ENCODE results near the gene CDH13.

DNA sequence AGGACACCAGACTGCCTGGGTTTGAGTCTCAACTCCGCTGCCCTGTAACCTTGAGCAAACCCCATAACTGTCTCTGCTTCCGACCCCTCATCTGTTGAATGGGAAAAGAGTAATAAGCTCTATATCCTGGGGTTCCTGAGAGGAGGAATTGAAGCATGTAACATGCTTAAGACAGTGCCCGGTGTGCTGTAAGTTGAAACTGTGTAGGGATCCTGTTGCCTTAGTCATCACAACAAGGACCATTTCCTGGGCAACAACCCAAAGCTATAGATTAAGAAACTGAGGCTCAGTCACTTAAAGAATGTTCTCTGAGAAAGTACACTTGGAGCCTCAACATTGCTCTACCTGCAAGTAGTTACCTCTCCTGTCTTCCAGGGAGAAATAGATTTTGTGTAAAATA lies 23.0 kb downstream of the CDH13 start:
- TF ChIP-seq TAF1 (IDR thresholded peaks at IDR 0.05; ENCODE audit: borderline replicate concordance, insufficient read depth, low read length) = no peak
- TF ChIP-seq, protein P1, sequence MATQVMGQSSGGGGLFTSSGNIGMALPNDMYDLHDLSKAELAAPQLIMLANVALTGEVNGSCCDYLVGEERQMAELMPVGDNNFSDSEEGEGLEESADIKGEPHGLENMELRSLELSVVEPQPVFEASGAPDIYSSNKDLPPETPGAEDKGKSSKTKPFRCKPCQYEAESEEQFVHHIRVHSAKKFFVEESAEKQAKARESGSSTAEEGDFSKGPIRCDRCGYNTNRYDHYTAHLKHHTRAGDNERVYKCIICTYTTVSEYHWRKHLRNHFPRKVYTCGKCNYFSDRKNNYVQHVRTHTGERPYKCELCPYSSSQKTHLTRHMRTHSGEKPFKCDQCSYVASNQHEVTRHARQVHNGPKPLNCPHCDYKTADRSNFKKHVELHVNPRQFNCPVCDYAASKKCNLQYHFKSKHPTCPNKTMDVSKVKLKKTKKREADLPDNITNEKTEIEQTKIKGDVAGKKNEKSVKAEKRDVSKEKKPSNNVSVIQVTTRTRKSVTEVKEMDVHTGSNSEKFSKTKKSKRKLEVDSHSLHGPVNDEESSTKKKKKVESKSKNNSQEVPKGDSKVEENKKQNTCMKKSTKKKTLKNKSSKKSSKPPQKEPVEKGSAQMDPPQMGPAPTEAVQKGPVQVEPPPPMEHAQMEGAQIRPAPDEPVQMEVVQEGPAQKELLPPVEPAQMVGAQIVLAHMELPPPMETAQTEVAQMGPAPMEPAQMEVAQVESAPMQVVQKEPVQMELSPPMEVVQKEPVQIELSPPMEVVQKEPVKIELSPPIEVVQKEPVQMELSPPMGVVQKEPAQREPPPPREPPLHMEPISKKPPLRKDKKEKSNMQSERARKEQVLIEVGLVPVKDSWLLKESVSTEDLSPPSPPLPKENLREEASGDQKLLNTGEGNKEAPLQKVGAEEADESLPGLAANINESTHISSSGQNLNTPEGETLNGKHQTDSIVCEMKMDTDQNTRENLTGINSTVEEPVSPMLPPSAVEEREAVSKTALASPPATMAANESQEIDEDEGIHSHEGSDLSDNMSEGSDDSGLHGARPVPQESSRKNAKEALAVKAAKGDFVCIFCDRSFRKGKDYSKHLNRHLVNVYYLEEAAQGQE (IDR thresholded peaks at IDR 0.05; ENCODE audit: insufficient read depth in 1 of 2, low read depth in 2 of 2, low read length in 2 of 2) = no peak
- no peak for TF ChIP-seq POLR2AphosphoS5 (IDR thresholded peaks at IDR 0.05; ENCODE audit: low read depth, low read length)
- no peak for TF ChIP-seq SIN3A (IDR thresholded peaks at IDR 0.05; ENCODE audit: borderline replicate concordance, insufficient read depth, low read length)
